WTC11 (cell line): Measurements from ENCODE around the gene LHFPL4.

Source experiments
- ATF3 ChIP-seq: sonication (generic); formaldehyde crosslinking; conservative IDR thresholded peaks from 2 replicates; pipeline ENCODE4 v1.8.1; 2022; ENCODE audit warnings: mild to moderate bottlenecking, missing genetic modification reagents
- FOXP1 ChIP-seq: sonication (generic); formaldehyde crosslinking; IDR thresholded peaks from 2 replicates; pipeline ENCODE4 v1.8.0; 2022; ENCODE audit warnings: missing genetic modification reagents, mild to moderate bottlenecking, moderate library complexity, borderline replicate concordance
- KAT7 ChIP-seq: sonication (generic); formaldehyde crosslinking; IDR thresholded peaks from 2 replicates; pipeline ENCODE4 v1.8.1; 2023; ENCODE audit warnings: missing genetic modification reagents, mild to moderate bottlenecking, borderline replicate concordance
- MAX ChIP-seq: sonication (generic); formaldehyde crosslinking; IDR thresholded peaks from 2 replicates; pipeline ENCODE4 v1.8.0; 2022; ENCODE audit warnings: mild to moderate bottlenecking, missing genetic modification reagents
- TCF7 ChIP-seq: sonication (generic); formaldehyde crosslinking; IDR thresholded peaks from 2 replicates; pipeline ENCODE4 v1.8.0; 2022; ENCODE audit warnings: mild to moderate bottlenecking, low read depth, missing genetic modification reagents, moderate library complexity
- TF ChIP-seq, protein P1 (sequence below): fragments of 200-600 bp; IDR thresholded peaks from 2 replicates; pipeline ENCODE4 v1.8.0; 2022; ENCODE audit warnings: antibody characterized with exemption
- TF ChIP-seq, protein P2 (sequence below): sonication (generic); formaldehyde crosslinking; IDR thresholded peaks from 2 replicates; pipeline ENCODE4 v1.8.1; 2023; ENCODE audit warnings: mild to moderate bottlenecking, missing genetic modification reagents, moderate library complexity
- TF ChIP-seq, protein P3 (sequence below): sonication (generic); formaldehyde crosslinking; IDR thresholded peaks from 2 replicates; pipeline ENCODE4 v1.8.0; 2023; ENCODE audit warnings: missing genetic modification reagents, mild to moderate bottlenecking, borderline replicate concordance
- TF ChIP-seq, protein P4 (sequence below): sonication (generic); formaldehyde crosslinking; IDR thresholded peaks from 2 replicates; pipeline ENCODE4 v1.8.1; 2022; ENCODE audit warnings: low read depth, missing genetic modification reagents, borderline replicate concordance
- TF ChIP-seq, protein P5 (sequence below): sonication (generic); formaldehyde crosslinking; IDR thresholded peaks from 2 replicates; pipeline ENCODE4 v1.8.1; 2023; ENCODE audit warnings: mild to moderate bottlenecking, missing genetic modification reagents

- TF ChIP-seq, protein P1, sequence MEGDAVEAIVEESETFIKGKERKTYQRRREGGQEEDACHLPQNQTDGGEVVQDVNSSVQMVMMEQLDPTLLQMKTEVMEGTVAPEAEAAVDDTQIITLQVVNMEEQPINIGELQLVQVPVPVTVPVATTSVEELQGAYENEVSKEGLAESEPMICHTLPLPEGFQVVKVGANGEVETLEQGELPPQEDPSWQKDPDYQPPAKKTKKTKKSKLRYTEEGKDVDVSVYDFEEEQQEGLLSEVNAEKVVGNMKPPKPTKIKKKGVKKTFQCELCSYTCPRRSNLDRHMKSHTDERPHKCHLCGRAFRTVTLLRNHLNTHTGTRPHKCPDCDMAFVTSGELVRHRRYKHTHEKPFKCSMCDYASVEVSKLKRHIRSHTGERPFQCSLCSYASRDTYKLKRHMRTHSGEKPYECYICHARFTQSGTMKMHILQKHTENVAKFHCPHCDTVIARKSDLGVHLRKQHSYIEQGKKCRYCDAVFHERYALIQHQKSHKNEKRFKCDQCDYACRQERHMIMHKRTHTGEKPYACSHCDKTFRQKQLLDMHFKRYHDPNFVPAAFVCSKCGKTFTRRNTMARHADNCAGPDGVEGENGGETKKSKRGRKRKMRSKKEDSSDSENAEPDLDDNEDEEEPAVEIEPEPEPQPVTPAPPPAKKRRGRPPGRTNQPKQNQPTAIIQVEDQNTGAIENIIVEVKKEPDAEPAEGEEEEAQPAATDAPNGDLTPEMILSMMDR, result no peak
- TF ChIP-seq FOXP1, result no peak
- no peak for TF ChIP-seq ATF3 (CRISPR knock-in tag)
- TF ChIP-seq KAT7 (CRISPR knock-in tag), result no peak
- TF ChIP-seq, protein P2, sequence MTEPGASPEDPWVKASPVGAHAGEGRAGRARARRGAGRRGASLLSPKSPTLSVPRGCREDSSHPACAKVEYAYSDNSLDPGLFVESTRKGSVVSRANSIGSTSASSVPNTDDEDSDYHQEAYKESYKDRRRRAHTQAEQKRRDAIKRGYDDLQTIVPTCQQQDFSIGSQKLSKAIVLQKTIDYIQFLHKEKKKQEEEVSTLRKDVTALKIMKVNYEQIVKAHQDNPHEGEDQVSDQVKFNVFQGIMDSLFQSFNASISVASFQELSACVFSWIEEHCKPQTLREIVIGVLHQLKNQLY (CRISPR knock-in tag), result no peak
- TF ChIP-seq, protein P3, sequence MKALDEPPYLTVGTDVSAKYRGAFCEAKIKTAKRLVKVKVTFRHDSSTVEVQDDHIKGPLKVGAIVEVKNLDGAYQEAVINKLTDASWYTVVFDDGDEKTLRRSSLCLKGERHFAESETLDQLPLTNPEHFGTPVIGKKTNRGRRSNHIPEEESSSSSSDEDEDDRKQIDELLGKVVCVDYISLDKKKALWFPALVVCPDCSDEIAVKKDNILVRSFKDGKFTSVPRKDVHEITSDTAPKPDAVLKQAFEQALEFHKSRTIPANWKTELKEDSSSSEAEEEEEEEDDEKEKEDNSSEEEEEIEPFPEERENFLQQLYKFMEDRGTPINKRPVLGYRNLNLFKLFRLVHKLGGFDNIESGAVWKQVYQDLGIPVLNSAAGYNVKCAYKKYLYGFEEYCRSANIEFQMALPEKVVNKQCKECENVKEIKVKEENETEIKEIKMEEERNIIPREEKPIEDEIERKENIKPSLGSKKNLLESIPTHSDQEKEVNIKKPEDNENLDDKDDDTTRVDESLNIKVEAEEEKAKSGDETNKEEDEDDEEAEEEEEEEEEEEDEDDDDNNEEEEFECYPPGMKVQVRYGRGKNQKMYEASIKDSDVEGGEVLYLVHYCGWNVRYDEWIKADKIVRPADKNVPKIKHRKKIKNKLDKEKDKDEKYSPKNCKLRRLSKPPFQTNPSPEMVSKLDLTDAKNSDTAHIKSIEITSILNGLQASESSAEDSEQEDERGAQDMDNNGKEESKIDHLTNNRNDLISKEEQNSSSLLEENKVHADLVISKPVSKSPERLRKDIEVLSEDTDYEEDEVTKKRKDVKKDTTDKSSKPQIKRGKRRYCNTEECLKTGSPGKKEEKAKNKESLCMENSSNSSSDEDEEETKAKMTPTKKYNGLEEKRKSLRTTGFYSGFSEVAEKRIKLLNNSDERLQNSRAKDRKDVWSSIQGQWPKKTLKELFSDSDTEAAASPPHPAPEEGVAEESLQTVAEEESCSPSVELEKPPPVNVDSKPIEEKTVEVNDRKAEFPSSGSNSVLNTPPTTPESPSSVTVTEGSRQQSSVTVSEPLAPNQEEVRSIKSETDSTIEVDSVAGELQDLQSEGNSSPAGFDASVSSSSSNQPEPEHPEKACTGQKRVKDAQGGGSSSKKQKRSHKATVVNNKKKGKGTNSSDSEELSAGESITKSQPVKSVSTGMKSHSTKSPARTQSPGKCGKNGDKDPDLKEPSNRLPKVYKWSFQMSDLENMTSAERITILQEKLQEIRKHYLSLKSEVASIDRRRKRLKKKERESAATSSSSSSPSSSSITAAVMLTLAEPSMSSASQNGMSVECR (CRISPR knock-in tag), result no peak
- TF ChIP-seq, protein P4, sequence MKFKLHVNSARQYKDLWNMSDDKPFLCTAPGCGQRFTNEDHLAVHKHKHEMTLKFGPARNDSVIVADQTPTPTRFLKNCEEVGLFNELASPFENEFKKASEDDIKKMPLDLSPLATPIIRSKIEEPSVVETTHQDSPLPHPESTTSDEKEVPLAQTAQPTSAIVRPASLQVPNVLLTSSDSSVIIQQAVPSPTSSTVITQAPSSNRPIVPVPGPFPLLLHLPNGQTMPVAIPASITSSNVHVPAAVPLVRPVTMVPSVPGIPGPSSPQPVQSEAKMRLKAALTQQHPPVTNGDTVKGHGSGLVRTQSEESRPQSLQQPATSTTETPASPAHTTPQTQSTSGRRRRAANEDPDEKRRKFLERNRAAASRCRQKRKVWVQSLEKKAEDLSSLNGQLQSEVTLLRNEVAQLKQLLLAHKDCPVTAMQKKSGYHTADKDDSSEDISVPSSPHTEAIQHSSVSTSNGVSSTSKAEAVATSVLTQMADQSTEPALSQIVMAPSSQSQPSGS (CRISPR knock-in tag), result no peak
- TF ChIP-seq, protein P5, sequence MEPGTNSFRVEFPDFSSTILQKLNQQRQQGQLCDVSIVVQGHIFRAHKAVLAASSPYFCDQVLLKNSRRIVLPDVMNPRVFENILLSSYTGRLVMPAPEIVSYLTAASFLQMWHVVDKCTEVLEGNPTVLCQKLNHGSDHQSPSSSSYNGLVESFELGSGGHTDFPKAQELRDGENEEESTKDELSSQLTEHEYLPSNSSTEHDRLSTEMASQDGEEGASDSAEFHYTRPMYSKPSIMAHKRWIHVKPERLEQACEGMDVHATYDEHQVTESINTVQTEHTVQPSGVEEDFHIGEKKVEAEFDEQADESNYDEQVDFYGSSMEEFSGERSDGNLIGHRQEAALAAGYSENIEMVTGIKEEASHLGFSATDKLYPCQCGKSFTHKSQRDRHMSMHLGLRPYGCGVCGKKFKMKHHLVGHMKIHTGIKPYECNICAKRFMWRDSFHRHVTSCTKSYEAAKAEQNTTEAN (CRISPR knock-in tag), result no peak
- TF ChIP-seq MAX, result no peak
- TF ChIP-seq TCF7 (CRISPR knock-in tag), result no peak
Measured at GRCh38 chr3:9480265-9480664, 73.4 kb downstream of the LHFPL4 start.
